ENCODE measurements around the gene TNFSF8. TPM values are rescaled to one million over a fixed set of nuclear protein-coding genes. Genes with fewer than 3 reads are reported as not detected.

TNFSF8 gene
- total RNA-seq, 4 donors from 2014 or later, result 0.84 to 8.1 (median 2.3) TPM

DNA sequence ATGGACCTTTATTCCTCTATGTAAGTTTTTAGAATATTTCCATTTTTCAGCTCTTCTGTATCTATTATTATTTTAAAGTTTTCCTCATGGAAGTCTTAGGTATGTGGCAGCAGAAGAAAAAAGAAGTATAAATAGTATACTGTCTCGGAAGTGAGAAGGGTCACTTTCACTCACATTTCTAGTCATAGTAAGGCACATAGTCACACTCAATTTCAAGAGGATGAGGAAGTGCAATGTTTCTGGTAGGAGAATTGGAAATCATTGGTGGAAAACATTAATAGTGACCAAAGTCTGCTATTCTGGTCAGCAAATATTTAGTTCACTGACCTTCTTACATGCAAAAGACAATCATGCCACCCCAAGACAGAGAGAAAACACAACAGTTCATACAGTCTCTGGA lies 35.2 kb upstream of the TNFSF8 start:
- Histone ChIP-seq H3K27me3 (no peaks in the 10 kb centered on the region), H3K4me1 (no peaks in the 10 kb centered on the region), H3K4me3 (no peak overlapping the region), H3K36me3 (no peaks in the 10 kb centered on the region), H3K27ac (no peak overlapping the region), H3K9me3 (peaks cover 0 to 23% (median 0%) of the 10 kb centered on the region in 4 donors)
- WGBS, 2 donors, result 74 to 86% methylated on average over 1 of the region's 1 CpG
- DNase-seq (ENCODE audit: low spot score in 2 of 2), result no peak
- TF ChIP-seq CTCF (IDR thresholded peaks at IDR 0.05) (no peak), EP300 (IDR thresholded peaks at IDR 0.05) (no peak)

DNA sequence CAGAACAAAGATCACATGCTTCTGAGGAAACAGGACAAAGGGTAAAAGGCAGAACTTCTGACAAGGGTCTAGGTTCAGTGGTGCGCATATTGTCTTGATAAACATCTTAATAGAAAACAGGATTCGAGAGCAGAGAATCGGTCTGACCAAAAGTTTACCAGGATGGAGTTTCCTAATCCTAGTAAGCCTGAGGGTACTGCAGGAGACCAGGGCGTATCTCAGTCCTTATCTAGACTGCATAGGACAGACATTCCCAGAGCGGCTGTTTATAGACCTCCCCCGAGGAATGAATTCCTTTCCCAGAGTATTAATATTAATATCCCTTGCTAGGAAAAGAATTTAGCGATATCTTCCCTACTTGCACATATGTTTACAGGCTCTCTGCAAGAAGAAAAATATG lies 32.4 kb upstream of the TNFSF8 start:
- Histone ChIP-seq H3K4me1 (no peaks in the 10 kb centered on the region), H3K36me3 (no peaks in the 10 kb centered on the region), H3K4me3 (no peak overlapping the region), H3K27me3 (no peaks in the 10 kb centered on the region), H3K27ac (no peak overlapping the region), H3K9me3 (peaks cover 0 to 33% (median 0%) of the 10 kb centered on the region in 4 donors)
- TF ChIP-seq POLR2A (IDR thresholded peaks at IDR 0.05) (no peak), CTCF (IDR thresholded peaks at IDR 0.05) (no peak), EP300 (IDR thresholded peaks at IDR 0.05) (no peak)
- 87 to 91% methylated on average over 7 of the region's 7 CpGs for WGBS, 2 donors
- no peak for DNase-seq (ENCODE audit: low spot score in 2 of 2)

DNA sequence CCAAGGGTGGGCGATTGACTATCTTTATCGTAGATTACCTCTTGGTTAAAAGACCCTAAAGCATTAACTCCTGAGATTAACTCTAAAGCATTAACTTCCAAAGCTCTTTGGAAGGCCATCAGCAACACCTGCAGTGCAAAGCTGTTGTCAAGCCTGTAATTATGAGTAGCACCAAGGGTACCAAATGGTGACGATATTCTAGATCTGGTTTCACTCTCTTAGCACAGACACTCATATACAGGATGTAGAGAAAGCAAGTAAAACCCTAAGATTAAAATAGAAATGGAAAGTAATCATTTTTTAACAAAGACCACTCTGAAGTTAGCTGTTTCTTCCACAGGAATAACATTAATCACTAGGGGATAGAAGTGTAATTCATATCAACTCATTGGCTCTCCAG lies 29.9 kb upstream of the TNFSF8 start:
- Histone ChIP-seq H3K27ac (no peak overlapping the region), H3K9me3 (peaks cover 0 to 33% (median 0%) of the 10 kb centered on the region in 4 donors), H3K4me1 (no peaks in the 10 kb centered on the region), H3K27me3 (no peaks in the 10 kb centered on the region), H3K36me3 (no peaks in the 10 kb centered on the region), H3K4me3 (no peak overlapping the region)
- TF ChIP-seq POLR2A (IDR thresholded peaks at IDR 0.05) (no peak), CTCF (IDR thresholded peaks at IDR 0.05) (no peak), EP300 (IDR thresholded peaks at IDR 0.05) (no peak)
- 91% methylated on average over 3 of the region's 3 CpGs for WGBS, 2 donors
- no peak for DNase-seq (ENCODE audit: low spot score in 2 of 2)

GRCh38 chr9:114958844-114959235 lies 28.4 kb upstream of the TNFSF8 start:
- WGBS, 2 donors, result 75 to 89% methylated on average over 2 of the region's 2 CpGs
- peaks cover 0 to 33% (median 0%) of the 10 kb centered on the region in 4 donors for H3K9me3 ChIP-seq
- H3K27ac ChIP-seq, result no peak overlapping the region

More at GRCh38 chr9:114958844-114959235, 28.4 kb upstream of the TNFSF8 start:
- Histone ChIP-seq H3K27me3 (no peaks in the 10 kb centered on the region), H3K4me3 (no peak overlapping the region), H3K36me3 (no peaks in the 10 kb centered on the region), H3K4me1 (peaks cover 0 to 4% (median 0%) of the 10 kb centered on the region in 4 donors)
- no peak for DNase-seq (ENCODE audit: low spot score in 2 of 2)
- TF ChIP-seq EP300 (IDR thresholded peaks at IDR 0.05) (no peak), CTCF (IDR thresholded peaks at IDR 0.05) (no peak), POLR2A (IDR thresholded peaks at IDR 0.05) (no peak)
